ENCODE results near the gene SLC29A2.

The SLC29A2 gene

DNA sequence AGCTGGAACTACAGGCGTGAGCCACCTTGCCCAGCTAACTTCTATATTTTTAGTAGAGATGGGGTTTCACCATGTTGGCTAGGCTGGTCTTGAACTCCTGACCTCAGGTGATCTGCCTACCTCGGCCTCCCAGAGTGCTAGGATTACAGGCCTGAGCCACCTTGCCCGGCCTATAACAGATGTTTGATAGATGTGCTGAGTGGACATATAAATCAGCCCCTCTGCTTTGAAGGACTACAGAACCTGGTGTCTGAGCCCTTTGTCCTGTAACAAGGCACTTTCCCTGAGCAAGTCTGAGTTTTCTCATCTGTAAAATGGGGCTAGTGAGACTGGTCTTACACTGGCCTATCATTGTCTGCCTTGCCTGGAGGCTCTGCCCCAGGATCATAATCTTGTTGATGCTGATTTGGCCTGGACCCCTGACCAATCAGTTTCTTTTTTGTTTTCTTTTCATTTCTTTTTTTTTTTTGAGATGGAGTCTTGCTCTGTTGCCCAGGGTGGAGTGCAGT is 42.3 kb downstream of the SLC29A2 start:
- Histone ChIP-seq H3K27ac (no peak overlapping the region), H3K9me3 (ENCODE audit: severe bottlenecking) (no peaks in the 10 kb centered on the region), H3K36me3 (no peaks in the 10 kb centered on the region), H3K4me3 (ENCODE audit: low read depth, low read length) (no peak overlapping the region), H3K27me3 (ENCODE audit: insufficient read depth, low read depth, severe bottlenecking) (no peaks in the 10 kb centered on the region)
- DNase-seq: no peak
- TF ChIP-seq CTCF (IDR thresholded peaks at IDR 0.05; ENCODE audit: low read depth, low read length): no peak

GRCh38 chr11:66328302-66329144 is 43.0 kb downstream of the SLC29A2 start:
- Histone ChIP-seq H3K27me3 (ENCODE audit: insufficient read depth, low read depth, severe bottlenecking) (no peaks in the 10 kb centered on the region), H3K27ac (no peak overlapping the region), H3K9me3 (ENCODE audit: severe bottlenecking) (no peaks in the 10 kb centered on the region), H3K36me3 (no peaks in the 10 kb centered on the region), H3K4me3 (ENCODE audit: low read depth, low read length) (no peak overlapping the region)
- peak; percentile 95 for TF ChIP-seq CTCF (IDR thresholded peaks at IDR 0.05; ENCODE audit: low read depth, low read length)
- DNase-seq: peak; percentile 82

- Histone ChIP-seq H3K36me3 (no peaks in the 10 kb centered on the region), H3K9me3 (ENCODE audit: severe bottlenecking) (no peaks in the 10 kb centered on the region), H3K4me3 (ENCODE audit: low read depth, low read length) (no peak overlapping the region), H3K27ac (no peak overlapping the region), H3K27me3 (ENCODE audit: insufficient read depth, low read depth, severe bottlenecking) (no peaks in the 10 kb centered on the region)
- no peak for TF ChIP-seq CTCF (IDR thresholded peaks at IDR 0.05; ENCODE audit: low read depth, low read length)
- no peak for DNase-seq
Observed at GRCh38 chr11:66328031-66328301, 43.6 kb downstream of the SLC29A2 start.

DNA sequence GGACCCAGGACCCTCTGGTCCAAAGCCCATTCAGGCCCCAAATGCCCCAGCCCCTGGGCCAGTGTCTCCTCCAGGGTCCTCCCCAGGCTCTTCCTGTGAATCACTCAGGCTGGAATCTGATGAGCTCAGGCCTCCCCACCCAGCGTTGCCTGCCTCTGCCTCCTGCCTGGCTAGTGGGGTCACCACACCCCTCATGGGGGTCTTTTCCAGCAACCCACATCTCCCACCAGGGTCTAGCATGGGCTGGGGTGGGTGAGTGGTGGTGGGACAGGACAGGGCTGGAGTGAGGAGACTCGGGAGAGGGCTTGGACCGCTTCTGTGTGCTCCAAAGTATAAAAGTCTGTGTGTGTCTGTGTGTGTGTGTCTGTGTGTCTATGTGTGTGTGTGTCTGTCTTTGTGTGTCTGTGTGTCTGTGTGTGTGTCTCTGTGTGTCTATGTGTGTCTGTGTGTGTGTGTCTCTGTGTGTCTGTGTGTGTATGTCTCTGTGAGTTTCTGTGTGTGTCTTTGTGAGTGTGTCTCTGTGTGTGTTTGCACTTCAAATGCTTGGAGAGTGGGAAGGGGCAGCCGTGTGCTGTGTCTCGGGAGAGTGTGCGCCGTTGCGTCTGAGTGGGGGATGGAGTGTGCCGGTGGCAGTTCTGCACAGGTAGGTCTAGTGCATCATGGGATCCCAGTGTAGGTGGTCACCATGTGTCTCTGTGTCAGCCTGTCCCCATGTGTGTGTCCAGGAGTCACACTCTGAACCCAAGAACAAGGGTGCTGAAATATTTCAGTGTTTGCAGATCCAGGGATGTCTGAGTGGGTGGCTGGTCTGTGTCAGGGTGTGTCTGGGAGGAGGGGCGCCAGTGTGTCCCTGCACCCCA is 44.2 kb downstream of the SLC29A2 start:
- H3K27ac ChIP-seq: no peak overlapping the region
- no peaks in the 10 kb centered on the region for H3K9me3 ChIP-seq (ENCODE audit: severe bottlenecking)
- DNase-seq: no peak
- H3K27me3 ChIP-seq (ENCODE audit: insufficient read depth, low read depth, severe bottlenecking): no peaks in the 10 kb centered on the region
- TF ChIP-seq CTCF (IDR thresholded peaks at IDR 0.05; ENCODE audit: low read depth, low read length): no peak
- no peaks in the 10 kb centered on the region for H3K36me3 ChIP-seq
- no peak overlapping the region for H3K4me3 ChIP-seq (ENCODE audit: low read depth, low read length)

- Histone ChIP-seq H3K27ac (no peak overlapping the region), H3K4me3 (ENCODE audit: low read depth, low read length) (no peak overlapping the region), H3K36me3 (no peaks in the 10 kb centered on the region), H3K27me3 (ENCODE audit: insufficient read depth, low read depth, severe bottlenecking) (no peaks in the 10 kb centered on the region), H3K9me3 (ENCODE audit: severe bottlenecking) (no peaks in the 10 kb centered on the region)
- no peak for TF ChIP-seq CTCF (IDR thresholded peaks at IDR 0.05; ENCODE audit: low read depth, low read length)
- DNase-seq: no peak
Observed at GRCh38 chr11:66326261-66327111, 45.1 kb downstream of the SLC29A2 start.
